ENCODE results near the gene BUD23.
"Not testable (repeated sequence)": the region's sequence is repeated elsewhere in the genome, so short reads cannot be mapped to it uniquely, and the experiment has no call there.

Gene BUD23

GRCh38 chr7:73648593-73649332, 34.6 kb upstream of the BUD23 start:
- peaks cover 4 to 5% of the 10 kb centered on the region in 2 donors for H3K4me1 ChIP-seq (ENCODE audit: control insufficient read depth in 1 of 2, insufficient read depth in 2 of 2, low read length in 2 of 2)
- no peaks in the 10 kb centered on the region for H3K9me3 ChIP-seq (ENCODE audit: control insufficient read depth in 1 of 2, low read length in 2 of 2)
- H3K36me3 ChIP-seq (ENCODE audit: control insufficient read depth in 1 of 2, insufficient read depth in 2 of 2, low read length in 2 of 2): no peaks in the 10 kb centered on the region
- peaks cover 21% of the 10 kb centered on the region for H3K27me3 ChIP-seq (ENCODE audit: low read depth, low read length)
- H3K27ac ChIP-seq (ENCODE audit: low read length): no peak overlapping the region
- no peak overlapping the region for H3K4me3 ChIP-seq (ENCODE audit: low read depth in 1 of 2, low read length in 2 of 2)

DNA sequence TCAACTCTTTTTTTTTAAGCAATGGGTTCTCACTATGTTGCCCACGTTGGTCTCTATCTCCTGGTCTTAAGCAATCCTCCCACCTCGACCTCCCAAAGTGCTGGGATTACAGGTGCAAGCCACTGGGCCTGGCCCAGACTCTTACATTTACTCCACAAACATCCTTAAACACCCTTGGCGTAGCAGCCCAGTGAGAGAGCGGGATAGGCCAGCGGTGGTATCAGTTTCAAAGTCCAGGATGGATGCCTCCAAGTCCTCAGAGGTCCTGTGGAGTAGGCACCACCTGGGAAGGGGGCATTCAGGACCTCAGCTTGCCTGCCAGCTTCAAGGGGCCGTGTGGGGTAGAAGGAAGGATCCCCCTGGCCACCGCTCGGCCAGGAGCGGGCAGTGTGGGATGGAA, 33.8 kb upstream of the BUD23 start:
- no peaks in the 10 kb centered on the region for H3K9me3 ChIP-seq (ENCODE audit: control insufficient read depth in 1 of 2, low read length in 2 of 2)
- H3K4me3 ChIP-seq (ENCODE audit: low read depth in 1 of 2, low read length in 2 of 2): no peak overlapping the region
- no peaks in the 10 kb centered on the region for H3K36me3 ChIP-seq (ENCODE audit: control insufficient read depth in 1 of 2, insufficient read depth in 2 of 2, low read length in 2 of 2)
- H3K4me1 ChIP-seq (ENCODE audit: control insufficient read depth in 1 of 2, insufficient read depth in 2 of 2, low read length in 2 of 2): peaks cover 4 to 5% of the 10 kb centered on the region in 2 donors
- peaks cover 21% of the 10 kb centered on the region for H3K27me3 ChIP-seq (ENCODE audit: low read depth, low read length)
- no peak overlapping the region for H3K27ac ChIP-seq (ENCODE audit: low read length)

- Histone ChIP-seq H3K36me3 (ENCODE audit: control insufficient read depth in 1 of 2, insufficient read depth in 2 of 2, low read length in 2 of 2) (no peaks in the 10 kb centered on the region), H3K4me1 (ENCODE audit: control insufficient read depth in 1 of 2, insufficient read depth in 2 of 2, low read length in 2 of 2) (peaks cover 4 to 5% of the 10 kb centered on the region in 2 donors), H3K4me3 (ENCODE audit: low read depth in 1 of 2, low read length in 2 of 2) (no peak overlapping the region), H3K27ac (ENCODE audit: low read length) (no peak overlapping the region), H3K9me3 (ENCODE audit: control insufficient read depth in 1 of 2, low read length in 2 of 2) (no peaks in the 10 kb centered on the region), H3K27me3 (ENCODE audit: low read depth, low read length) (peaks cover 21% of the 10 kb centered on the region)
Observed at GRCh38 chr7:73650524-73650923, 32.9 kb upstream of the BUD23 start.

GRCh38 chr7:73652541-73652949, 30.9 kb upstream of the BUD23 start:
- H3K27ac ChIP-seq (ENCODE audit: low read length): no peak overlapping the region

GRCh38 chr7:73655309-73655708, 28.1 kb upstream of the BUD23 start:
- not testable (repeated sequence) for H3K4me1 ChIP-seq (ENCODE audit: control insufficient read depth in 1 of 2, insufficient read depth in 2 of 2, low read length in 2 of 2); H3K4me3 ChIP-seq (ENCODE audit: low read depth in 1 of 2, low read length in 2 of 2); H3K27me3 ChIP-seq (ENCODE audit: low read depth, low read length); H3K27ac ChIP-seq (ENCODE audit: low read length); H3K36me3 ChIP-seq (ENCODE audit: control insufficient read depth in 1 of 2, insufficient read depth in 2 of 2, low read length in 2 of 2); H3K9me3 ChIP-seq (ENCODE audit: control insufficient read depth in 1 of 2, low read length in 2 of 2)

More at GRCh38 chr7:73652541-73652949, 30.9 kb upstream of the BUD23 start:
- H3K36me3 ChIP-seq (ENCODE audit: control insufficient read depth in 1 of 2, insufficient read depth in 2 of 2, low read length in 2 of 2): no peaks in the 10 kb centered on the region
- no peak overlapping the region for H3K4me3 ChIP-seq (ENCODE audit: low read depth in 1 of 2, low read length in 2 of 2)
- peaks cover 11% of the 10 kb centered on the region for H3K27me3 ChIP-seq (ENCODE audit: low read depth, low read length)
- peaks cover 4 to 5% of the 10 kb centered on the region in 2 donors for H3K4me1 ChIP-seq (ENCODE audit: control insufficient read depth in 1 of 2, insufficient read depth in 2 of 2, low read length in 2 of 2)
- H3K9me3 ChIP-seq (ENCODE audit: control insufficient read depth in 1 of 2, low read length in 2 of 2): no peaks in the 10 kb centered on the region

DNA sequence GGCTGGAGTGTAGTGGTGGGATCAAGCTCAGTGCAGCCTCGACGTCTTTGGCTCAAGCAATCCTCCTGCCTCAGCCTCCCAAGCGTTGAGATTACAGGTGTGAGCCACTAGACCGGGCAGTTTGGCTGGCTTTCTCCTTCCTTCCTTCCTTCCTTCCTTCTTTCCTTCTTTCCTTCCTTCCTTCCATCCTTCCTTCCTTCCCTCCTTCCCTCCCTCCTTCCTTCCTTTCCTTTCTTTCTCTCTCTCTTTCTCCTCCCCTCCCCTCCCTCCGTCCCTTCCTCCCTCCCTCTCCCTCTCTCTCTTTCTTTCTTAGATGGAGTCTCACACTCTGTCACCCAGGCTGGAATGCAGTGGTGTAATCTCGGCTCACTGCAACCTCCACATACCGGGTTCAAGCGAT, 23.4 kb upstream of the BUD23 start:
- no peak overlapping the region for H3K4me3 ChIP-seq (ENCODE audit: low read depth in 1 of 2, low read length in 2 of 2)
- H3K27me3 ChIP-seq (ENCODE audit: low read depth, low read length): no peaks in the 10 kb centered on the region
- peaks cover 5 to 6% of the 10 kb centered on the region in 2 donors for H3K9me3 ChIP-seq (ENCODE audit: control insufficient read depth in 1 of 2, low read length in 2 of 2)
- H3K4me1 ChIP-seq (ENCODE audit: control insufficient read depth in 1 of 2, insufficient read depth in 2 of 2, low read length in 2 of 2): no peaks in the 10 kb centered on the region
- H3K27ac ChIP-seq (ENCODE audit: low read length): no peak overlapping the region
- H3K36me3 ChIP-seq (ENCODE audit: control insufficient read depth in 1 of 2, insufficient read depth in 2 of 2, low read length in 2 of 2): no peaks in the 10 kb centered on the region

- not testable (repeated sequence) for H3K4me3 ChIP-seq (ENCODE audit: low read depth in 1 of 2, low read length in 2 of 2); H3K36me3 ChIP-seq (ENCODE audit: control insufficient read depth in 1 of 2, insufficient read depth in 2 of 2, low read length in 2 of 2)
Observed at GRCh38 chr7:73660594-73660993, 22.8 kb upstream of the BUD23 start.

GRCh38 chr7:73663033-73663432, 20.4 kb upstream of the BUD23 start:
- H3K36me3 ChIP-seq (ENCODE audit: control insufficient read depth in 1 of 2, insufficient read depth in 2 of 2, low read length in 2 of 2): no peaks in the 10 kb centered on the region
- no peak overlapping the region for H3K27ac ChIP-seq (ENCODE audit: low read length)
- H3K4me3 ChIP-seq (ENCODE audit: low read depth in 1 of 2, low read length in 2 of 2): no peak overlapping the region
- H3K27me3 ChIP-seq (ENCODE audit: low read depth, low read length): no peaks in the 10 kb centered on the region
- peaks cover 0 to 4% of the 10 kb centered on the region in 2 donors for H3K4me1 ChIP-seq (ENCODE audit: control insufficient read depth in 1 of 2, insufficient read depth in 2 of 2, low read length in 2 of 2)
- peaks cover 5 to 6% of the 10 kb centered on the region in 2 donors for H3K9me3 ChIP-seq (ENCODE audit: control insufficient read depth in 1 of 2, low read length in 2 of 2)

More at GRCh38 chr7:73660594-73660993, 22.8 kb upstream of the BUD23 start:
- H3K27me3 ChIP-seq (ENCODE audit: low read depth, low read length); H3K27ac ChIP-seq (ENCODE audit: low read length); H3K9me3 ChIP-seq (ENCODE audit: control insufficient read depth in 1 of 2, low read length in 2 of 2); H3K4me1 ChIP-seq (ENCODE audit: control insufficient read depth in 1 of 2, insufficient read depth in 2 of 2, low read length in 2 of 2): not testable (repeated sequence)

- H3K36me3 ChIP-seq (ENCODE audit: control insufficient read depth in 1 of 2, insufficient read depth in 2 of 2, low read length in 2 of 2): no peaks in the 10 kb centered on the region
- H3K27ac ChIP-seq (ENCODE audit: low read length): no peak within 1 kb of the TSS
- H3K9me3 ChIP-seq (ENCODE audit: control insufficient read depth in 1 of 2, low read length in 2 of 2): peaks cover 5 to 6% of the 10 kb centered on the region in 2 donors
- peak within 1 kb of the TSS; percentile 62 to 75 for H3K4me3 ChIP-seq (ENCODE audit: low read depth in 1 of 2, low read length in 2 of 2)
- peaks cover 0 to 15% of the 10 kb centered on the region in 2 donors for H3K4me1 ChIP-seq (ENCODE audit: control insufficient read depth in 1 of 2, insufficient read depth in 2 of 2, low read length in 2 of 2)
- H3K27me3 ChIP-seq (ENCODE audit: low read depth, low read length): no peaks in the 10 kb centered on the region
Observed at GRCh38 chr7:73667344-73668102, 15.9 kb upstream of the BUD23 start, which contains the start of gene VPS37D. VPS37D (plus strand) TSS chr7:73667831; CDS start chr7:73667959, 128 bp downstream.

DNA sequence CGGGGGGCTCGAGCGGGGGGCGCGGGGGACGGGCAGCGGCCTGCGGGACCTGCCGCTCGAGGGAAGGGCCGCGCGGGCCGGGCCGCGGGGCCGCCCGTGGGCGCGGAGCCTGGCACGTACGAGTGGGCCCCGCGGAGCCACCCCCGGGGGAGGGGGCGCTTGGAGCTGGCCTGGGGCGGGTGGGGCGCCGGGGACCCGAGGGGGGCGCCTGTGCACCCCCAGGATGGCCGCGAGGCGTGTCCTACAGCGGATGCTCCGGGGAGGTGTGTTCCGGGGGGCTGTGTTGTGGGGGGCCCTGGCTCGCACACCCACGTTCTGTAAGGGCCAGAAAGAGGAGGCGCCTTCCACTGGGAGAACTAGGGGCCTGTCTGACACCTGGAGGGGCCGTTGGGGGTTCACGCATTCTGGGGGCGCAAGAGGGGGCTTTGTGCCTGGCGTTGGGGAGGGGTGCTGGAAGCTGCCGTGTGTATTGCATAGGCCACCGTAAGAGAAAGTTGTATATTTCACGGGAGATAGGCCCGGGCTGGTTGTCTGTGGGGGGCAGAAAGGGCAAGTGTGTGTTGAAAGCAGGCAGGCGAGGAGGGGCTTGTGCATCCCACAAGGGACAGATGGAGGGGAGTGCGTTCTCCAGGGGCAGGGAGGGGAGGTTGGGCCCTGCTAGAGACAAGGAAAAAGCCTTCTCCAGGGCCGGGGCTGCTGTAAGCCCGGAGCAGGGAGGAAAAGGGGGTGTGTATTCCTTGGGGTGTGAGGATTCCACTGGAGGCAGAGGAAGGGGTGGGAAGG, 15.1 kb upstream of the BUD23 start:
- peaks cover 0 to under 1% of the 10 kb centered on the region in 2 donors for H3K9me3 ChIP-seq (ENCODE audit: control insufficient read depth in 1 of 2, low read length in 2 of 2)
- H3K4me1 ChIP-seq (ENCODE audit: control insufficient read depth in 1 of 2, insufficient read depth in 2 of 2, low read length in 2 of 2): peaks cover 0 to 15% of the 10 kb centered on the region in 2 donors
- no peak overlapping the region for H3K27ac ChIP-seq (ENCODE audit: low read length)
- H3K27me3 ChIP-seq (ENCODE audit: low read depth, low read length): no peaks in the 10 kb centered on the region
- no peaks in the 10 kb centered on the region for H3K36me3 ChIP-seq (ENCODE audit: control insufficient read depth in 1 of 2, insufficient read depth in 2 of 2, low read length in 2 of 2)
- peak overlapping the region; percentile 62 to 75 for H3K4me3 ChIP-seq (ENCODE audit: low read depth in 1 of 2, low read length in 2 of 2)

GRCh38 chr7:73668886-73669230, 14.5 kb upstream of the BUD23 start:
- Histone ChIP-seq H3K27me3 (ENCODE audit: low read depth, low read length) (no peaks in the 10 kb centered on the region), H3K4me1 (ENCODE audit: control insufficient read depth in 1 of 2, insufficient read depth in 2 of 2, low read length in 2 of 2) (peaks cover 0 to 15% of the 10 kb centered on the region in 2 donors), H3K36me3 (ENCODE audit: control insufficient read depth in 1 of 2, insufficient read depth in 2 of 2, low read length in 2 of 2) (no peaks in the 10 kb centered on the region), H3K9me3 (ENCODE audit: control insufficient read depth in 1 of 2, low read length in 2 of 2) (no peaks in the 10 kb centered on the region), H3K27ac (ENCODE audit: low read length) (no peak overlapping the region), H3K4me3 (ENCODE audit: low read depth in 1 of 2, low read length in 2 of 2) (peak overlapping the region; percentile 62 to 75)

Data from muscle layer of duodenum (tissue), 2 donors.